GM12892 (cell line): ENCODE data around the gene TFF3. TPM values are rescaled to one million over a fixed set of nuclear protein-coding genes. Genes with fewer than 3 reads are reported as not detected.

Experiments used
- DNase-seq: peaks from one replicate; pipeline ENCODE4 v3.0.0; 2011; ENCODE audit not compliant: insufficient read length
- FAIRE-seq: peaks from 2 replicates; lab custom pipeline; 2011; peaks lifted over from hg19 to GRCh38; lab: Jason Lieb, UNC
- POLR2A ChIP-seq: IDR thresholded peaks from 2 replicates; pipeline ENCODE4 v1.6.1; 2011; ENCODE audit warnings: low read depth, low read length, control low read depth
- POLR2AphosphoS5 ChIP-seq: IDR thresholded peaks from 2 replicates; pipeline ENCODE4 v1.6.1; 2011; ENCODE audit warnings: low read depth, low read length, control low read depth
- TAF1 ChIP-seq: IDR thresholded peaks from 2 replicates; pipeline ENCODE4 v1.6.1; 2011; ENCODE audit warnings: low read depth, mild to moderate bottlenecking, control low read depth, low read length, borderline replicate concordance
- polyA plus RNA-seq: library from polyadenylated mRNA; unstranded; fragments of >200 nt; gene quantifications from one replicate; pipeline ENCODE4 v1.2.1, GENCODE V29; 2012; ENCODE audit warnings: missing spikeins, inconsistent platforms; ENCODE audit not compliant: missing spikeins

TFF3 gene
- polyA plus RNA-seq, result not detected

- DNase-seq, result no peak
- TF ChIP-seq POLR2A, result no peak
- TF ChIP-seq TAF1, result no peak
- TF ChIP-seq POLR2AphosphoS5, result no peak
- no peak for FAIRE-seq
Measured at GRCh38 chr21:42315296-42315891, at the start of gene TFF3. TSS of gene TFF3 (minus strand) at chr21:42315409. CDS start at chr21:42315374, 35 bp downstream.

GRCh38 chr21:42364304-42364865 lies 49.2 kb upstream of the TFF3 start:
- TF ChIP-seq POLR2A (no peak), POLR2AphosphoS5 (no peak), TAF1 (no peak)
- FAIRE-seq, result no peak
- no peak for DNase-seq

GRCh38 chr21:42363312-42363711 lies 48.1 kb upstream of the TFF3 start:
- no peak for FAIRE-seq
- no peak for TF ChIP-seq TAF1
- no peak for TF ChIP-seq POLR2AphosphoS5
- TF ChIP-seq POLR2A, result no peak
- DNase-seq, result no peak

- no peak for FAIRE-seq
- TF ChIP-seq POLR2A (no peak), TAF1 (no peak), POLR2AphosphoS5 (no peak)
- no peak for DNase-seq
Measured at GRCh38 chr21:42362700-42363099, 47.5 kb upstream of the TFF3 start.

GRCh38 chr21:42362198-42362597 lies 47.0 kb upstream of the TFF3 start:
- TF ChIP-seq POLR2AphosphoS5, result no peak
- DNase-seq, result no peak
- FAIRE-seq, result no peak

GRCh38 chr21:42361286-42361685 lies 46.1 kb upstream of the TFF3 start:
- no peak for DNase-seq
- no peak for FAIRE-seq
- TF ChIP-seq POLR2A (no peak), TAF1 (no peak), POLR2AphosphoS5 (no peak)

- TF ChIP-seq TAF1 (no peak), POLR2AphosphoS5 (no peak), POLR2A (no peak)
- DNase-seq (no peak), FAIRE-seq (no peak)
Measured at GRCh38 chr21:42360317-42360716, 45.1 kb upstream of the TFF3 start.

GRCh38 chr21:42358937-42359336 lies 43.7 kb upstream of the TFF3 start:
- TF ChIP-seq POLR2AphosphoS5 (no peak), POLR2A (no peak), TAF1 (no peak)
- FAIRE-seq (no peak), DNase-seq (no peak)

GRCh38 chr21:42358261-42358660 lies 43.1 kb upstream of the TFF3 start:
- FAIRE-seq (no peak), DNase-seq (no peak)
- TF ChIP-seq POLR2A (no peak), POLR2AphosphoS5 (no peak), TAF1 (no peak)

GRCh38 chr21:42357307-42357706 lies 42.1 kb upstream of the TFF3 start:
- DNase-seq, result no peak
- FAIRE-seq, result no peak

GRCh38 chr21:42356650-42357049 lies 41.4 kb upstream of the TFF3 start:
- FAIRE-seq (no peak), DNase-seq (no peak)
- no peak for TF ChIP-seq POLR2AphosphoS5
- no peak for TF ChIP-seq TAF1
- TF ChIP-seq POLR2A, result no peak

More at GRCh38 chr21:42357307-42357706, 42.1 kb upstream of the TFF3 start:
- TF ChIP-seq POLR2AphosphoS5, result no peak
- TF ChIP-seq POLR2A, result no peak
- no peak for TF ChIP-seq TAF1

GRCh38 chr21:42356046-42356445 lies 40.8 kb upstream of the TFF3 start:
- DNase-seq (no peak), FAIRE-seq (no peak)

More at GRCh38 chr21:42356046-42356445, 40.8 kb upstream of the TFF3 start:
- TF ChIP-seq TAF1 (no peak), POLR2A (no peak), POLR2AphosphoS5 (no peak)
